Calu3 (cell line): ENCODE results near the gene IL19. TPM values are rescaled to one million over a fixed set of nuclear protein-coding genes. Genes with fewer than 3 reads are reported as not detected.

ENCODE experiments used
- BruUV-seq: library from RNA; stranded (reverse); fragments of 400-500 nt; replicated peaks from 2 replicates; lab custom pipeline; 2021; lab: Mats Ljungman, UMichigan
- CTCF ChIA-PET: fragments of 300-600 bp; sonication (Branson Sonifier 250); formaldehyde crosslinking; loops from one replicate; lab custom pipeline; 2022; ENCODE audit warnings: antibody characterized with exemption; lab: Charles Lee
- DNase-seq: peaks from one replicate; pipeline ENCODE4 v3.0.0; 2022
- H3K27ac Mint-ChIP-seq: one replicate; pipeline ENCODE4 v1.8.0; 2022; ENCODE audit warnings: mixed read lengths; ENCODE audit not compliant: unreplicated experiment
- H3K27me3 Mint-ChIP-seq: one replicate; pipeline ENCODE4 v1.8.0; 2022; ENCODE audit warnings: mixed read lengths; ENCODE audit not compliant: unreplicated experiment
- H3K36me3 Mint-ChIP-seq: one replicate; pipeline ENCODE4 v1.8.0; 2022; ENCODE audit warnings: mild to moderate bottlenecking, moderate library complexity, mixed read lengths; ENCODE audit not compliant: insufficient read depth, unreplicated experiment
- H3K4me1 Mint-ChIP-seq: one replicate; pipeline ENCODE4 v1.8.0; 2022; ENCODE audit warnings: mild to moderate bottlenecking, low read depth, mixed read lengths; ENCODE audit not compliant: unreplicated experiment
- H3K4me3 Mint-ChIP-seq: one replicate; pipeline ENCODE4 v1.8.0; 2022; ENCODE audit warnings: mild to moderate bottlenecking, low read depth, moderate library complexity, mixed read lengths; ENCODE audit not compliant: unreplicated experiment
- H3K9me3 Mint-ChIP-seq: one replicate; pipeline ENCODE4 v1.8.0; 2022; ENCODE audit warnings: low read depth, mixed read lengths; ENCODE audit not compliant: unreplicated experiment
- intact Hi-C: fragments of 100-400 bp; cut with micrococcal nuclease; formaldehyde crosslinking; loops from one replicate; pipeline ENCODE4 v1.10.0; 2022; ENCODE audit not compliant: unreplicated experiment
- total RNA-seq: library from RNA; stranded (reverse); gene quantifications from 2 replicates; pipeline ENCODE4 v1.2.3, GENCODE V29; 2022
- TF ChIP-seq, protein P1 (sequence below): fragments of 200-600 bp; IDR thresholded peaks from one replicate; pipeline ENCODE4 v1.8.0; 2022; ENCODE audit warnings: antibody characterized with exemption; ENCODE audit not compliant: unreplicated experiment

The IL19 gene
- total RNA-seq, 1 experiment from 2014 or later = not detected

DNA sequence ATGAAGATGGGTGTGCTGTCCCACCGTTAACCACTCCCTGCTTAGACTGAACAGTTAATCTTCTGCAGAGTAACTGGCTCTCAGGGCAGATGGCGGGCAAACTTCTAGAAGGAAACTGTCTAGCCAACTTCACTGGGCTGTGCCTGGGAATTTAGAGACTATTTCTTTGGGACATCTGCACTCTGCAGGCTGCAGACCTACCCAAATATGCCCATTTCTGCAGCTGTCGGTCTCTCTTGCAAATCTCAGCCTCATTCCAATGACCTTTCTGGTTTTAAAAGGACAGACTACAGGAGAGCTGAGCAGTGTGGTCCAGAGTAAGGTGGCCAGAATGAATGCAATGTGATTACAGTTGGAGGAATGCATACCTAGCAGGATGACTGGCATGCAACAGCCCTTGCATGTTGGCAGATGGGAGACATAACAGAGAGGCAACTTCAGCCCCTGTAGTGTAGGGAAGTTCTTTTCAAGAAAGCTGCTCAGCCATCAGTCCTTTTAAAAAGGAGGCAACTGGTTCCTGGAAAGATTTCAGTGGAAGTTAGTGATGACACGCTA, 68.5 kb downstream of the IL19 start:
- Mint-ChIP-seq H3K4me1 (no peaks in the 10 kb centered on the region), H3K36me3 (no peaks in the 10 kb centered on the region), H3K4me3 (no peak overlapping the region), H3K27me3 (peaks cover 96% of the 10 kb centered on the region), H3K27ac (no peak overlapping the region), H3K9me3 (no peaks in the 10 kb centered on the region)
- CTCF ChIA-PET = interaction anchor here (0.7 to 1.4 kb wide), 2 partner anchors 18 to 143 kb away, joined by 4 to 11 read pairs; no protein-coding TSS in a partner anchor
- intact Hi-C loops = no loop called here
- DNase-seq = no peak
- no TSS peak for BruUV-seq
- TF ChIP-seq, protein P1, sequence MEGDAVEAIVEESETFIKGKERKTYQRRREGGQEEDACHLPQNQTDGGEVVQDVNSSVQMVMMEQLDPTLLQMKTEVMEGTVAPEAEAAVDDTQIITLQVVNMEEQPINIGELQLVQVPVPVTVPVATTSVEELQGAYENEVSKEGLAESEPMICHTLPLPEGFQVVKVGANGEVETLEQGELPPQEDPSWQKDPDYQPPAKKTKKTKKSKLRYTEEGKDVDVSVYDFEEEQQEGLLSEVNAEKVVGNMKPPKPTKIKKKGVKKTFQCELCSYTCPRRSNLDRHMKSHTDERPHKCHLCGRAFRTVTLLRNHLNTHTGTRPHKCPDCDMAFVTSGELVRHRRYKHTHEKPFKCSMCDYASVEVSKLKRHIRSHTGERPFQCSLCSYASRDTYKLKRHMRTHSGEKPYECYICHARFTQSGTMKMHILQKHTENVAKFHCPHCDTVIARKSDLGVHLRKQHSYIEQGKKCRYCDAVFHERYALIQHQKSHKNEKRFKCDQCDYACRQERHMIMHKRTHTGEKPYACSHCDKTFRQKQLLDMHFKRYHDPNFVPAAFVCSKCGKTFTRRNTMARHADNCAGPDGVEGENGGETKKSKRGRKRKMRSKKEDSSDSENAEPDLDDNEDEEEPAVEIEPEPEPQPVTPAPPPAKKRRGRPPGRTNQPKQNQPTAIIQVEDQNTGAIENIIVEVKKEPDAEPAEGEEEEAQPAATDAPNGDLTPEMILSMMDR = no peak

DNA sequence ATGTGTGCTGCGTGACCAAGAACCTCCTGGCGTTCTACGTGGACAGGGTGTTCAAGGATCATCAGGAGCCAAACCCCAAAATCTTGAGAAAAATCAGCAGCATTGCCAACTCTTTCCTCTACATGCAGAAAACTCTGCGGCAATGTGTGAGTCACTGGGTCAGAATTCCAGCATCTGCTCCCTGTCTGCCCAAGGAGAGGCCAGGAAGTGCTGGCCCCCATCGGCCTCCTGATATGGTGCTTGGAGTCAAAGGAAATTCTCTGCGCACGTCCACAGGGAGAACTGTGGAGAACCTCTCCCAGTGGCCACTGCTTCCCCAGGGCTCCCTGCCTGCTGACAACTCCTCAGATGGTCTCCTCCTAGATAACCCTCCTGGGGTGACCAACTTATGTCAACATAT, 69.3 kb downstream of the IL19 start:
- H3K4me3 Mint-ChIP-seq = no peak overlapping the region
- intact Hi-C loops = no loop called here
- BruUV-seq = no TSS peak
- no peak overlapping the region for H3K27ac Mint-ChIP-seq
- no peak for DNase-seq
- H3K27me3 Mint-ChIP-seq = peaks cover 93% of the 10 kb centered on the region
- TF ChIP-seq, protein P1 = no peak
- no peaks in the 10 kb centered on the region for H3K36me3 Mint-ChIP-seq
- CTCF ChIA-PET = no interaction called here
- no peaks in the 10 kb centered on the region for H3K9me3 Mint-ChIP-seq
- no peaks in the 10 kb centered on the region for H3K4me1 Mint-ChIP-seq

DNA sequence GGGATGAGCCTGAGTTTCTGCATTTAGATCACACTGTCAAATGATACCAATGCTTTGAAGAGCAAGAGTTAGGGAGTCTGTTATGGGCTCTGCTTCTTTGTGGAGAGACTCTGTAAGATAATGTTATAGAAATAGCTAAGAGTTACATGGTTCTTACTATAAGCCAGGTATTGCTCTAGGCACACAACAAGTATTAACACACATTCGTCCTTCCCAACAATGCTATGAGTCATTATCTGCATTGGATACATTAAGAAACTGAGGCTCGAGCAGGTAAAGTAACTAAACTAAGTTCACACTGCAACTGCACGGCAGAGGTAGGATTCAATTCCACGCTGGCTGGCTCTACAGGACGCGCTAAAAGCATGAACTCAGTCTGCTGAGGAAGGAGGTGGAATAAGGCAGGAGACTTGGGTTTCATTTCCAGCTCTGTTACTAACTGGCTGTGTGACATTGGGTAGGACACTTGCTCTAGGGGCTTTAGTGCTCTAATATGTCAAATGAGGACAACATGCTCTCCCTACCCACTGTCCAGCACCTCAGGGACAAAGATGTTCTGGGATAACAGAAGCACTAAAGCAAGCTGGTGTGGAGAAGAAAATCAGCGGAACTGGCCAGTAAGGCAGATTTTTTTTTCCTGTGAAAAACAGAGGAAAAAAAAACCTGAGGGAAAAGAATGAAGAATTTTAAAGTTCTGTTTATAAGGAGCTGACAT, 71.2 kb downstream of the IL19 start:
- Mint-ChIP-seq H3K4me3 (no peak overlapping the region), H3K27ac (no peak overlapping the region), H3K36me3 (no peaks in the 10 kb centered on the region), H3K27me3 (peaks cover 84% of the 10 kb centered on the region), H3K9me3 (no peaks in the 10 kb centered on the region), H3K4me1 (no peaks in the 10 kb centered on the region)
- intact Hi-C loops = no loop called here
- no TSS peak for BruUV-seq
- TF ChIP-seq, protein P1 = no peak
- DNase-seq = no peak
- CTCF ChIA-PET = no interaction called here

DNA sequence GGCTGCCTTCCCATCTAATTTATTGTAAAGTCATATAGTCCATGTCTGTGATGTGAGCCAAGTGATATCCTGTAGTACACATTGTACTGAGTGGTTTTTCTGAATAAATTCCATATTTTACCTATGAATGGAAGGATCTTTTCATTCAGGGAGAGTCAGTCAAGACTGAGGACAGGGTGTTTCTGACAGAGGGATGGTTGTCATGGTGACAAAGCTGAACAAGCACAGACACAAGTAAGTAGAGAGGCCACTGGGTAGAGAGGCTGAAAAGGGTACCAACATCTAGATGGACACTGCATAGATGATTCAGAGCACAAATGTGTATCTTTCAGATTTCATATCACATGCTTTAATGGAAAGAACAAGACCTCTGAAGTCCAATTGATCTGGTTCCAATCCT, 72.3 kb downstream of the IL19 start:
- DNase-seq = no peak
- TF ChIP-seq, protein P1 = no peak
- H3K4me3 Mint-ChIP-seq = no peak overlapping the region
- H3K9me3 Mint-ChIP-seq = no peaks in the 10 kb centered on the region
- intact Hi-C loops = no loop called here
- H3K27me3 Mint-ChIP-seq = peaks cover 81% of the 10 kb centered on the region
- no peak overlapping the region for H3K27ac Mint-ChIP-seq
- BruUV-seq = no TSS peak
- CTCF ChIA-PET = no interaction called here
- no peaks in the 10 kb centered on the region for H3K36me3 Mint-ChIP-seq
- H3K4me1 Mint-ChIP-seq = no peaks in the 10 kb centered on the region
